ENCODE data around the gene GALNT16.

The GALNT16 gene

DNA sequence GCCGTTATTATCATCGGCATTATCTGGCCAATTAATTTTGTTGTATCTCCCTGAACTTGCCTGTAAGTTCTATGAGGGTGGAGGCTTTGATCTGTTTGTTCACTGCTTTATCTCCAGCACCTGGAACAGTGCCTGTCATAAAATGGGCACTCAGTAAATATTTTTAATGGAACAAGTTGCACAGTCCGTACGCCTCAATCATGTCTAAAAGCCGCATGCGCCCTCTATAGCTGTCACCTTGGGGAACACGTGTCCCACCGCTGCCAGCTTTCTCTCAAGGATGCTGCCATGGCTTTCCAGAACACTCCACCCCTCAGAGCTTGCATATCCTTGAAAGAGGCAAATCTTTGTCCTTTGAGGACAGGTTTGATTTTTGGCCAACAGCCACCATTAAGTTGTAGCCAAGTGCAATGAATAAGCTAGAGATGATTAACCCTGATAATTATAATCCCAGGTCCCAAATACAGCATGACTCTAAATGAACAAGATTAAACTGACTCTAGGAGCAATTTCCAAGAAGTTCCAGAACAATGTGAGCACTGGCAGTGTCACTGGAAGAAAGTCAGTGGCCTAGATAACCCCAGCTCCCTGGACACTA is 83.1 kb downstream of the GALNT16 start:
- no peak for DNase-seq

DNA sequence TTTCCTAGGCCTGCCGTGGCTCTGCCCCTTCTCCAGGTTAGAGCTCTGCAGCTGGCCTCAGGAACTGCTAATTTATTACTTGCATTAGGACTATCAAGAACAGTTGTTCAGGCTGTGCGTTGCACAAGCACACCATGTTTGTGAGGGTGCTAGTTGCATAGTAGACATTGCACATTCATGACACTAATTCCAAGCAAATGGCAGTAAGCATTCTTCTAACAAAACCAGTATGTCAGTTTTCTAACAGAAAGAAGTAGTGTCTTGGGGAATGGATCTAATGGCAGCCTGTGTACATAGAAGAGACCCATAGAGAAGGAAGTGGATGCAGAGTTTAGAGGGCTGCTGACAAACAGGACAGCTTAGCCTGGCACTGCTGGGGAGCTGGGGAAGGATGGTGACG is 84.2 kb downstream of the GALNT16 start:
- DNase-seq: no peak

DNA sequence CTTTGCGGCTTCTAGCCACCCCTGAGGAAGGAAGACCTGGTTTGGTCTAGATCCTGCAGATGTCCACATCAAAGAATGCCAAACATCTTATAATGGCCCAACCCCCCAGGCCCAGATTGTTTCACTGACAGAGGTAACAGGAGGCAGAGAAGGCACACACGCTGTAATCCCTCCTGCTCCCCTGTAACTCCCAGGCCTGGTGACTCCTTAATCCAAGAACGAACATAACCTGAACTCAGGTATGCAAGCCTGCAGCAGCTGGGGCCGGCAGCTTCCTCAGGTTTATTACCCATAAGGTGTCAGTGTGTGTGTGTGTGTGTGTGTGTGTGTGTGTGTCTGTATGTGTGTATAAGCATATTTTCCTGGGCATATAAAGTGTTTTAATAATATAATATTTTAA is 85.4 kb downstream of the GALNT16 start:
- no peak for DNase-seq

DNA sequence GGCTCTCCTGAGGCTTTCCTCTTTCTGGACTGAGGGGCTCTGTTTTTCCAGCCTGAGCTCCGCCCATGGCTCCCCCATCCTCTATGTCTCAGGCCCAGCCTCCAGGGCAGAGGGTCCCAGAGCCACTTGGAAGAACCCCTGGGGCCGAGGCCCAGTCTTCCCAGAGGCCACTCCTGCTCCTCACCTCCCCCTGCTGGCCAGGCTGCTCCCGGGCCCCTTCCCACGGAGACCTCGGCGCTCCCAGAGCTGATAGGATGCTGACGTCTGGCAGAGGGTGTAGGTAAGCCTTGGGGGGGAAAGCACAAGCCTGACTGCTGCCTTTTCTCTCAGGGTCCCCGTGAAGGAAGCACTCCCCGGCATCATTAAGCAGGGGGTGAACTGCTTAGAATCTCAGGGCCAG is 86.8 kb downstream of the GALNT16 start:
- DNase-seq: peak; percentile 20

DNA sequence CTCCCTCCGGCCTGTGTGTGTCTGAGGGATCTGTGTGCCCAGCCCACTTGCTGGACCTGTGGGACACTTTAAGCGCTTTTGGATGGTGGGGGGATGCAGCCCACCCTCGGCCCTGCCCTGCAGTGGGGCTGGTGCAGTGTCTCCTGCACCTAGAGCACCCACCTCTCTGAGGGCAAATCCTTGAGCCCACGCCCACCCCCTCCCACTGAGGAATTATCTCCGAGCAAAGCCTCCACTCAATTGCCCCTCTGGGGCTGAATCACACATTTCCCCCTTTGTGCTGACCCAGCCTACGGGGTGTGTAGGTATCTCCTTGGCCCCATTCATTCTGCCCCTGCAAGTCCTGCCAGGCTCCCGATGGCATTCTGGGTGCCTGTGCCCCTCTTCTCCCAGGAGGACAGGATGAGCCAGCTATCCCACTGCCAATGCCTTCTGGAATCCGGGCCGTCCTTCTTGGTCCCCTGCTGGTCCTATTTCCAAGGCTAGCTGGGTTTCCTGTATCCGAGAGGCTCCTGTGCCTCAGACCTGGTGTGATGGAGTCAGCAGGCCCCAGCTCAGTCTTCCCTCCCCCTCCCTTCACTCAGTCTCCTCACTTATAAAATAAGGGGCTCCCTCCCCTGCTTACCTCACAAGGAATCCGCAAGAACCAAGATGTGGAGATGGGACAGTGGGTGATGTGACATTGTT is 89.3 kb downstream of the GALNT16 start:
- no peak for DNase-seq

DNA sequence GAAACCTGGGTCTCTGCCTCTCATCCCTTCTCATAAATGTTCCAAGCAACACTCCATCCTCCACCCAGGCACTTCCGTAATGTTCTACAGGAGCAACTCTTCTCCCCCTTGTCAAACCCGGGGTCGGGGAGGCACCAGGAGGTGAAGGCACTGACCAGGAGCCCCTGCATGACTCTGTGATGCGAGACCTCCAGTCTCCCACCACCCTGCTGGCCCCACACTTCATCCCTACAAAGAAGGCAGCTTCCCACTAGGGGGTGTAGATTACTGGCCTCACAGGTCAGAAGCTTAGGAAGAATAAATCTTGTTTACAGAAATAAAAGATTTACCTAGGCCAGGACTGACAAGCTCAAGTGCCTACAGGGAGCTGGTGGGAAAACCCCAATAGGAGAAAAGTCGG is 90.9 kb downstream of the GALNT16 start:
- DNase-seq: no peak

DNA sequence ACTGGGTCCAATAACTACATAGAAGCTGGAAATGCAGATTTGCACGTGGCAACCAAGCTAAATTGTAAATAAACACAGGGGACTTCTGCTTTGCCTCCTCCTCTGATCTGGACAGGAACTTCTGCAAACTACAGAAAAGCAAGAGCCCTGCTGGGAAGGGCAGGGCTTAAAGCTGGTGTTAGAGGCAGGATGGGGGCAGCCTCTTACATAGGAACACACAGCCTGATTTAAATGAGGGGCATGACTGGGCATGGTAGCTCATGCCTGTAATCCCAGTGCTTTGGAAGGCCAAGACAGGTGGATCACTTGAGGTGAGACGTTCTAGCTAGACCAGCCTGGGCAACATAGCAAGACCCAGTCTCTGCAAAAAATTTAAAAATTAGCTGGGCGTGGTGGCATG is 91.4 kb downstream of the GALNT16 start:
- no peak for DNase-seq

DNA sequence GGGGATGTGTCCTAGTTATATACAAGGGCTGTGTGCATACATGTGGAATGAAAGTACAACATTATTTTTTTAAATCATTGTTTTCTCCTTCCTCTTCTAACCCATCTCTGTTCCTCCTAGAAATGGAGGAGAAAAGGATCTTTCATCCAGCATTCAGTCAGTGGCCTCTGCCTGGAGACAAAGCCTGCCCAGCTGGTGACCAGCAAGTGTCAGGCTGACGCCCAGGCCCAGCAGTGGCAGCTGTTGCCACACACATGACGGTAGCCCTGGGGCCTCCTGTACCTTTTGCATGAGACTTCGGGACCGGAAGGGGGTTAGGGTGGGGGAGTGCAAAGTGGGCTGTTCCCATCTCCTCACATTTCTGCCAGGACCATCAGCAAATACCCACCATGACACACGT is 92.0 kb downstream of the GALNT16 start:
- no peak for DNase-seq

DNA sequence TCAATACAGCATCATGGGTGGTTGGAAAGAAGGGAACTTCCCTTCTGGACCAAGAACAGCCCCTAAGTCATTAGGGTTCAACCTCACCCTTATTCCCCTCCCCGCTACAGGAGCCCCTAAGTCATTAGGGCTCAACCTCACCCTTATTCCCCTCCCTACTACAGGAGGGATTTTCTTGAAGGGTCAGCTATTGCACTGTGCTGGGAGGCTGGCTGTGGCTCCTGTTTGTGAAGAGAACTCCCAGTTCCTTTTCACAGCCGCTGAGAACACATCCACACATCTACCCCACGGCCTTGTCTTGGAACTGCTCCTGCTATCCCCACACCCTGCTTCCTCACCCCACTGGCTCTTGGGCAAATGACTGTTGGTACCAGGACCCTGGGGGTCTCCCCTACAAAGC is 93.2 kb downstream of the GALNT16 start:
- DNase-seq: no peak

DNA sequence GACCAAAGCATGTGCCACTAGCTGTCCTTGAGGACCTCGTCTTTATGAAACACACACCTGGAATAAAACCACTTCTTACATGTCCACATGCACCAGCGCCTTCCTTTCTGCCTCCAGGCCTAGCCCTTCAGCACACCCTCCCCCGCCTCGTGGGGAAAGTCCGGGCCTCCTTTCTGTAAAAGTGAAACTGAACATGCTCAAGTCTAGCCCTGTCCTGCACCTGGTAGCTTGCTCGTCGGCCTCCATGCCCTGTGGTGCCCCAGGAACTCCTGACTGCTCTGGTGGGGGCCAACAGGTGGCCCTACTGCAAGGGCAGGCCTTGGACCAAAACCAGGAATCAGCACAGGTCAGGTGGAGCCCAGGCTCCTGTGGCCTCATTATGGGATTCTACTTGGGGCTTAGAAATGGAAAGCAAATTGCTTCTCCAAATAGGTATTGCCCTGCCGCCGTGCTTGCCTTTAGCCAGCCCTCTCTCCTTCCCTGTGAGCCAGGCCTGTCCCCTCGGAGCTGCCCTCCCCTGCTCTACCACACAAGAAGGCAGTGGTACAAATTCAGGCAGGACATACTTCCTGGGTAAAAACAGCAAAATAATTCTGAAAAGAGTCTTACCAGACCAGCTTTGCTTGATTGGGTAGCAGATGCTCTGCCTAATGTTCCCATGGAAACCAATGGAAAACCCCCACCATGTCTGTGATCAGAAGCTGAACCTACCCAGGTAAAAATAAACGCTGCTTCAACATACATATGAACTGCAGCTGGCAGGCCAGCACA is 94.6 kb downstream of the GALNT16 start:
- DNase-seq: no peak

DNA sequence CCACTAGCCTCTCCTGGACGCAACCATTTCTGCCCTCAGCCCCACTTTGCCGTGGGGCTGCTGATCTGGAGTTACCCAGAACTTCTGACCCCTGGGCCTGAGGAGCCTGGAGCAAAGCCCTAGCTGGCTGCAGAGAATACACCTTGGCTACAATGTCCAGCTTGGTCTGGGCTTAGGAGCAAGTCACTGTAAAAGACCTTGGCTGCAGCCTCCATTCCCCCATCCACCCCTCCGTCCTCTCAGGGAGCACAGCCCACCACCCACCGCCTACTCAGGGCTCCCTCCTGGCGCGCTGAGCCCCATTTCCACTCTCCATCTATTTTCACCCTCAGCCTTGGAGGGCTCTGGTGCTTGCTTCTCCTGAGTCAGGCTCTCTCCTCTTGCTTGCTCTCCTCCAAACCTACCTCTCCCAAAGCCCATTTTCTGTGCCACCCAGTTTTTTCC is 95.2 kb downstream of the GALNT16 start:
- DNase-seq: no peak

DNA sequence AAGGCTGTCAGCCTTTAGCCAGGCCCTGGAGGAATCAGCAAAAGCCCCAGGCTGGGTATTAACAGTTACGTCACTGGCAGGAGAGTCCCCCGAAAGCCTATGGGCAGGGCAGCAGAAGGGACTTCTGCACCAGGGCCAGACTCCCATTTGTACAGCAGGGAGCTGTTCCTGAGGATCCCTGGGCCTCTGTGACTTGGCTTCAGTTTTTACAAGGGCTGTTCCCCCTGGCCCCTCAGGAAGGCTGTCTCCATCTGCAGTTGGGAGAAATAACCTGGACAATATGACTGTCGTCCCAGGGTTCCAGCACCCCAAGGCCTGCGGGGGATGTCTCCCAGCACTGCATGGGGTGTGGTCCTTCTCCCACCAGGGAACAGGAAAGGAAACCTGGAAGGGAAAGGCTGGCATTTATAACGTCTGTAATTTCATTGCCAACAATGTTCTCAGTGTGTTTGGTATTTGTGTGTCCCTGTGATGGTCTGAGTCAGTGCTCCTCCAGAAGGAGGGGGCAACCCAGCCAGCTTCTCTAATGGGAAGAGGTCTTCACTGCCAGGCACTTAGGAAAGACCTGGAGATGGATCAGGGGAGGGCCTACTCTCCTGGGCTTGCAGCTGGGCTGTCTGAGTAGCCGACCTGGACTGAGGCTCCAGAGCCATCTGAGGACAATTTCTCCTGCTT is 95.8 kb downstream of the GALNT16 start:
- DNase-seq: peak; percentile 63

DNA sequence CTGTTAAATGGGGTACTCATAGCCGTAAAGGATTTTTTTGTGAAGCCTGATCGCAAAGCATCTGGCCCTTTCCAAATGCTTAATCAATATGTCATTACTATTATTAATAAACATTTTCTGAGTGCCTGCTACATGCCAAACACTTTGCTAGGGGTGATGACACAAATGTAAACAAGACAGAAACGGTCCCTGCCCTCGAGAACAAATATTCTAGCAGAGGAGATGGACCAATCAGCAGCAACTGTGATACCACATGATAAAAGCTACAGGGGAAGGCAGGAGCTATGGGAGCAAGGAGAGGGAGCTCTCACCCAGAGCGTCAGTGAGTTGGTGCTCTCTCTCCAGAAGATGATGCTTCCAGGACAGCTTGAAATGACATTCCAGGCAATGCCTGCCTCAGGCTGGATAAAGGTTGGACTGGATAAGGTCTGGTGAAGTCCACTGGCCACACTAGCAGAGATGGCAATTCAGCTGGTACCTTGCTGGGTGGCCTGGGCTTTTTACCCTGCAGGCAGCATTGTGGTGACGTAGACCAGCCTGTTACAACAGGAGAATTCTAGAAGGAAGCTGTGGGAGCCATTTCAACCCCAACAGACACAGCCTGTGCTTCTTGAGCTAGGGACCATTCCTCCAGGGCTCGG is 97.1 kb downstream of the GALNT16 start:
- DNase-seq: no peak

DNA sequence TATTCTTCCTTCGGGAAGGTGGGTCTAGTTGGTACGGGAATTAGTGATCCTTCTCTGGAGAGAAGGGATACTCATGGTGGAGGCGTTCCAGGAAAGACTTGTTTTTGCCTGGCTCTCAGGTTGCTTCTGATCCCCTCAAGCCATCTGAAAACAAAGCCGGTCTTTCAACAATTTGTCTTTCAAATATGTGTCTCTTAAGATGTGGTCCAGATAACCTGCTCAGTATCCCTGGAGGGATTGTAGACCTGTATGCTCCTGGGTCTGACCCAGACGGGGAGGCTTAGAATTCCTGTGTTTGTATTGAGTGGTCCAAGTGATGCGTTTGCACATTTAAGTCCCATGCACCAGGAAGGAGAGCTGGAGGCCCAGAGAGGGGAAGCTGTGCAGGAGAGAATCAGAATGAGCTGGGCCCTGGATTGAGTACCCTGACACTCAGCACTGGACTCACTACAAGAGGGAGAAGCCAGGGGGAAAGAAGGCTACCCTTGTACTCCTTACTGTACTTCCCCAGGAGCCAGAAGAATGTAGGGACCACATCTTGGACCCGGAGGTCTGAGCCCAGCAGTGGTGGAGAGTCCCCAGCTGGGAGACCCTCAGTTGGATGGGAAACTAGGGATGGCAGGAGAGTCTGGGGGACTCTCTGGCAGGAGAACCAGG is 97.7 kb downstream of the GALNT16 start:
- DNase-seq: no peak

DNA sequence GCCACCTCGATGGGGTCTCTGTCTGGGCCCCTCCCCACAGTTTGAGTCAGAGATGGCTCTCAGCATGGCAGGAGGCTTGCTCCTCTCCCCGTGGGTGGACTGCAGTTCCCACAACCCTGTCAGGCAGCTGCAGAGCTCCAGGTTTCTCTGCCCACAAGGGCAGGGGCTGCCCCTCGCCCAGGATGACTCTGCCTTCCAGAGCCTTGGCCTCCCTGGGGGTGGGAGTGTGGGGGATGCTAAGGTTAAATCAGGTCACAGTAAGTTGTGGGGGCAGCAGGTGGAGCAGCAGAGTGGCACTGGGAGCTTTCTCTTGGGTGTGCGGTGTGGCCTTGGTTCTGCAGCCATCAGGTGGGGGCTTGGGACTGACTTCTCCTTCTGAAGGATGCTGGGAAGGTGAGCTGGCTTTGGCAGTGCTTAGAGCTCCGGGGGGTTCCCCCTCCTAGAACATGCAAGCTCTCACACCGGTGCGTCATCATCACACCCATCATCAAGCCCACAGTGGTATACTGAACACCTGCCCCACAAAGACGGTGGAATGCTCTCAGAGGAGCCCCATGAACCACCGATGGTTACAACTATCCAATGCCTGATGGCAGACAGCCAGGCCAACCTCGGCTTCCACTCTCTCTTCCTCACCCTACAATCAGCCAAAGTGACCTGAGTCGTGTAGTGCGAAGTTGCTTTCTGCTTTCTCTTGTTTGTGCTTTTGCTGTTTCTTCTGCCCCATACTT is 98.4 kb downstream of the GALNT16 start:
- DNase-seq: no peak

DNA sequence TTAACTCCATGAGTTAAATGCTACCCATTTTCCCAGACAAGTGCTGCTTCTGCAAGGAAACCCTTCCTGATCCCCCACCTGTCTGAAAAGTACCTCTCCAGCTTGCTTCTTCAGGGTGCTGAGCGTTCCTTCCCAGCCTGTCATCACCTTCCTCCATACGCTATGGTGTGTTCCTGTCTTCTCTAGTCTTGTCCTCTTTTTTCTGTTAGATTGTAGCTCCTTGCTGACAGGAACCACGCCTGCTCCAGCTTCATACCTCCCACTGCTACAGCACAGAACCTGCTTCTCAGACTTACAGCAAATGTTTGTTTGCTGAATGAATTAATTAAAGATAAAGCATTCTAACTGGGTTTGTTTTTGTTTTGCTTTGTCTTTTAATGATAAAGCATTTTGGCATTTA is 99.0 kb downstream of the GALNT16 start:
- DNase-seq: no peak

DNA sequence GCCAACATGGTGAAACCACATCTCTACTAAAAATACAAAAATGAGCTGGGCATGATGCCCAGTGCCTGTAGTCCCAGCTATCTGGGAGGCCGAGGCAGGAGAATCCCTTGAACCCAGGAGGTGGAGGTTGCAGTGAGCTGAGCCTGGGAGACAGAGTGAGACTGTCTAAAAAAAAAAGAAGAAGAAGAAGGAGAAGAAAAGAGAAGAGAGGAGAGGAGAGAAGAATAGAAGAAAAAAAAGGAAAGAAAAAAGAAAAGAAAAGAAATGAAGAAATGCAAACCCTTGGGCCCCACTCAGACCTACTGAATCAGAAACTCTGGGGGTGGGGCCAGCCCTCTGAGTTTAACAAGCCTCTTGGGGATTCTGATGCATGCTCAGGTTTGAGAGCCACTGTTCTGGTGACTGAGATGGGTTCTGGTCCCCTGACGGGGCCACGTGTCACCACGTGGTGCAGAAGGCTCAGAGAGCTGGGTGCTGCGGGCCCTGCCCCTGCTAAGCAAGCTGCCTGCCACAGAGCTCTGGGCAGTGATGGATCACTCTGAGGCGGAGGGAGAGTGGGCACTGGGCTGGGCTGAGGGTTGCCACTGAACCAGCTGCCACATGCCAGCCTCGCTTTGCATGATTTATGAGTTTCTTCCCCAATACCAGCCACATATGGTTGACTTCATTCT is 100.6 kb downstream of the GALNT16 start:
- no peak for DNase-seq

DNA sequence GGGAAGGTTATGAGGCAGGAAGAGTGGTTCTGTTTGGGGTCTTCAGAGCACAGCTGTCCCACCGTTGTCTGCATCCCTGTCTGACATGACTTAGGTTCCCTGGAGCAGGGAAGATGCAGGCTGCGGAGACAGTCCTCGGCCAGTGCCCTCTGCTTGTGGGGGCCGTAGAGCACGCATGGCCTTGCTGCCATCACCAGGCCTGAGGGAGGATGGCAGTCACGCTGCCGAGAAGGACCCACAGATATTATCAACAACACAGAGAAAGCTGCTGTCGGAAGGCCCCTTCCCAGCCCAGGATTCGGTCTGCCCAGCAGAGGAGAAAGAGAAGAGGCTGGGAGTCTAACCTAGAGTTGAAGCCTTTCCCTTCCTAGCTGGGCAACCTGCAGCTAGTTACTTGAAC is 103.1 kb downstream of the GALNT16 start:
- peak; percentile 36 for DNase-seq

DNA sequence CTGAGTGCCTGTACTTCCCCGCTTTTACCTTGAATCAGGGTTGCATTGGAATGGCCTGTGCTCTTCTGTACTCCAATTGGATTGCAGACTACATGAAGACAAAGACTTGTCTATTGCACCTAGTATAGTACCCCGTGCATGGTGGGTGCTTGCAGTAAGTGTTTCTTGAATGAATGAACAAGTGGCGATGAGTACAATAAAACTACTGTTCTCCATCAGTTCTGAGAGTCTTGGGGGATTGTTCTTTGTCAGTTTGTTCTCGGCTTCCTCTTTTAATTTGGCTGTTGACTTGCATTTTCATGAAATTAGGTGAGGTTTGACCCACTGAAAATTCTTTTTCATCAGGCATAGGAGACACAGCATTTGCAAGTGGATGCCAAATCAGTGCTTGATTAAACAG is 104.0 kb downstream of the GALNT16 start:
- no peak for DNase-seq

DNA sequence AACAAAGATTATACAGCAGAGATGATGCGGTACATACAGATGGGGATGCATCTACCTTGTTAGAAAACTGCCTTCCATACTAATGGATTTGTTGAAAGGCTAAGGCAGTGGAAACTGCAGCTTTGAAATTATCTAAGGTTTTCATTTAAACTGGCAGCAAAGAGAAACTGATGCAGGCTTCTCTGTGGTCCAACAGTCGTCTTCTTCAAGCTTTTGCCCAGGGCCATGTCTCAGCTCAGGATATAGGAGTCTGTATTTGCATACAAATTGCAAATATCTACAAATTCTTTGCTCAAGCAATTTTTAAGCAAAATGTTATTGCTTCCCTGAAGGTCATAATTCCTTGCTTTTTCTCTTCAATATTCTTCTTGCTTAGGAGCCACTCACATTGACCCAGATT is 104.4 kb downstream of the GALNT16 start:
- DNase-seq: no peak

DNA sequence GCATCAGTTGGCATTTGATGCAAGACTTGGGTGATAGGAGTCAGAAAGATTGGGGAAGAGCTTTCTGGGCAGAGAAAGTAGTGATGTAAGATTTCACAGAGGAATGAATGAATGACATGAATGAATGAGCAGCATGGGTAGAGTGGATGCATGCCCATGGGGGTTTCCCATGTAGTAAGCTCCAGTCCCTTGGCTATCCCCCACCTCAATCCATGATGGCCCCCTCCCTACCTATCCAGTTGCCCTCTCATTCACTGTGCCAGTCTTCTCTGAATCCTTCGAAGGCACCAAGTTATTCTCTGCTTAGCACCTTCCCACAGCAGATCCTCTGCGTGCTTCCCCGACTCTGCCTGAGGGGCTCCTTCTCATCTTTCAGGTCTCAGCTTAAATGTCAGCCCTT is 106.1 kb downstream of the GALNT16 start:
- no peak for DNase-seq
